Pulmonary artery endothelial cell (primary cell): ENCODE results near the gene SLIT1. TPM values are rescaled to one million over a fixed set of nuclear protein-coding genes. Genes with fewer than 3 reads are reported as not detected.

Source experiments
- DNase-seq: peaks from one replicate; pipeline ENCODE4 v3.0.0-alpha.2; 2011; ENCODE audit warnings: low read depth, low spot score
- total RNA-seq: library from RNA; depleted of rRNA; stranded (reverse); fragments of >200 nt; gene quantifications from 2 replicates; pipeline ENCODE4 v1.2.3, GENCODE V29; 2014

Gene SLIT1
- total RNA-seq, 1 donor from 2014 or later = under 0.01 TPM

- no peak for DNase-seq
These were observed 160.0 kb downstream of the SLIT1 start for GRCh38 chr10:97025613-97026242.

- no peak for DNase-seq
These were observed 161.3 kb downstream of the SLIT1 start for GRCh38 chr10:97024168-97025073.

- DNase-seq = no peak
These were observed 162.2 kb downstream of the SLIT1 start for GRCh38 chr10:97023401-97024167.

GRCh38 chr10:97022616-97023015, 163.1 kb downstream of the SLIT1 start:
- DNase-seq = no peak

- DNase-seq = no peak
These were observed 165.0 kb downstream of the SLIT1 start for GRCh38 chr10:97020452-97021400.

- DNase-seq = no peak
These were observed 166.4 kb downstream of the SLIT1 start for GRCh38 chr10:97019213-97019844.

GRCh38 chr10:97018251-97019212, 167.2 kb downstream of the SLIT1 start:
- no peak for DNase-seq

GRCh38 chr10:97017474-97017903, 168.3 kb downstream of the SLIT1 start:
- DNase-seq = no peak

GRCh38 chr10:97016728-97017473, 168.9 kb downstream of the SLIT1 start:
- no peak for DNase-seq

GRCh38 chr10:97015240-97015639, 170.5 kb downstream of the SLIT1 start:
- DNase-seq = no peak

GRCh38 chr10:97013983-97014382, 171.8 kb downstream of the SLIT1 start:
- no peak for DNase-seq

- no peak for DNase-seq
These were observed 172.2 kb downstream of the SLIT1 start for GRCh38 chr10:97013568-97013967.

- no peak for DNase-seq
These were observed 173.3 kb downstream of the SLIT1 start for GRCh38 chr10:97012470-97012869.

- no peak for DNase-seq
These were observed 174.4 kb downstream of the SLIT1 start for GRCh38 chr10:97011397-97011796.

GRCh38 chr10:97010695-97011206, 175.0 kb downstream of the SLIT1 start:
- DNase-seq = no peak

- no peak for DNase-seq
These were observed 178.3 kb downstream of the SLIT1 start for GRCh38 chr10:97007417-97007816.

GRCh38 chr10:97006364-97006763, 179.4 kb downstream of the SLIT1 start:
- no peak for DNase-seq

GRCh38 chr10:97005349-97005748, 180.4 kb downstream of the SLIT1 start:
- no peak for DNase-seq
